ENCODE measurements around the gene CLASP1.

Gene CLASP1

DNA sequence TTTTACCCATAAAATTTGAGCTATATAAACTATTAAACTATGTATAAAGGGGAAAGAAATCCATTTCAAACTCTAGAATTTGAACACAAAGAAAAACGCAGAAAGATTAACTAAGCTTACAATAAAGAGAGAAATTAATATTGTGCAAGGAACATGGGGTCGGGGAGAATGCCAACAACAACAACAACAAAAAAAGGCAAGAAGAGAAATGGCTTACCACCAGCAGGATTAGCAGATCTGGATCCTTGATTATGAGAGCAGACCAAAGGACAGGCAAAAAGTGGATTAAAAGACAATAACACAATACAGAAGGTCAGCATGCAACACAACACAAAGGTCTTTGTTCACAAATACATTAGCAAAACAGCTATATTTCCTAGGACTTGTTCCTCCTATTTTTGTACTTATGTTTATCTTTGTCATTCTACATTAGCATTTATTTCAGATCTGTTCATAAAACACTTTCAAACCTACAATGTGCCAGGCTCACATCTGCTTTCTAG, 222.0 kb downstream of the CLASP1 start:
- DNase-seq (ENCODE audit: low read depth), result no peak
- TF ChIP-seq, protein P1, sequence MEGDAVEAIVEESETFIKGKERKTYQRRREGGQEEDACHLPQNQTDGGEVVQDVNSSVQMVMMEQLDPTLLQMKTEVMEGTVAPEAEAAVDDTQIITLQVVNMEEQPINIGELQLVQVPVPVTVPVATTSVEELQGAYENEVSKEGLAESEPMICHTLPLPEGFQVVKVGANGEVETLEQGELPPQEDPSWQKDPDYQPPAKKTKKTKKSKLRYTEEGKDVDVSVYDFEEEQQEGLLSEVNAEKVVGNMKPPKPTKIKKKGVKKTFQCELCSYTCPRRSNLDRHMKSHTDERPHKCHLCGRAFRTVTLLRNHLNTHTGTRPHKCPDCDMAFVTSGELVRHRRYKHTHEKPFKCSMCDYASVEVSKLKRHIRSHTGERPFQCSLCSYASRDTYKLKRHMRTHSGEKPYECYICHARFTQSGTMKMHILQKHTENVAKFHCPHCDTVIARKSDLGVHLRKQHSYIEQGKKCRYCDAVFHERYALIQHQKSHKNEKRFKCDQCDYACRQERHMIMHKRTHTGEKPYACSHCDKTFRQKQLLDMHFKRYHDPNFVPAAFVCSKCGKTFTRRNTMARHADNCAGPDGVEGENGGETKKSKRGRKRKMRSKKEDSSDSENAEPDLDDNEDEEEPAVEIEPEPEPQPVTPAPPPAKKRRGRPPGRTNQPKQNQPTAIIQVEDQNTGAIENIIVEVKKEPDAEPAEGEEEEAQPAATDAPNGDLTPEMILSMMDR (IDR thresholded peaks at IDR 0.05; ENCODE audit: insufficient read depth, low read depth, low read length, missing control alignments), result no peak

DNA sequence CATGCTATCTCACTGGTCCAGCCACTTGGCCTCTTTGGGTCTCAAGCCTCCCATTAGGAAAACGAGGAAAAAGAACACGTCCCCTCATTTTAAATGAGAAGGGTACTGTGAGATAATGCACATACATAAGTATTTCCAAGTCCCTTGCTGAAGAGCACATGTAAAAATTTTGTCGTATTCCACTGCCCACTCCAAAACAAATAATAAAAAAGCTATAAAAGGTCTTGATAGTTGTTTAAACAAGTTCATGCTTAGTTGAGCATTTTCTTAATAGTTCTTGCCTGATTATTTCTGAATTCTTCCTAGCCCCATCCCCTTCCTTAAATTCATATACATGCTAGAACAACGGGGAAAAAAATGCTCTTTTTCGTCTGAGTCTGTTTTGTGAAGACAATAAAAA, 228.8 kb downstream of the CLASP1 start:
- TF ChIP-seq, protein P1 (IDR thresholded peaks at IDR 0.05; ENCODE audit: insufficient read depth, low read depth, low read length, missing control alignments), result no peak
- no peak for DNase-seq (ENCODE audit: low read depth)
- H3K4me3 ChIP-seq (ENCODE audit: low read length), result no peak overlapping the region

More for the DNA sequence above, 222.0 kb downstream of the CLASP1 start:
- no peak overlapping the region for H3K4me3 ChIP-seq (ENCODE audit: low read length)

DNA sequence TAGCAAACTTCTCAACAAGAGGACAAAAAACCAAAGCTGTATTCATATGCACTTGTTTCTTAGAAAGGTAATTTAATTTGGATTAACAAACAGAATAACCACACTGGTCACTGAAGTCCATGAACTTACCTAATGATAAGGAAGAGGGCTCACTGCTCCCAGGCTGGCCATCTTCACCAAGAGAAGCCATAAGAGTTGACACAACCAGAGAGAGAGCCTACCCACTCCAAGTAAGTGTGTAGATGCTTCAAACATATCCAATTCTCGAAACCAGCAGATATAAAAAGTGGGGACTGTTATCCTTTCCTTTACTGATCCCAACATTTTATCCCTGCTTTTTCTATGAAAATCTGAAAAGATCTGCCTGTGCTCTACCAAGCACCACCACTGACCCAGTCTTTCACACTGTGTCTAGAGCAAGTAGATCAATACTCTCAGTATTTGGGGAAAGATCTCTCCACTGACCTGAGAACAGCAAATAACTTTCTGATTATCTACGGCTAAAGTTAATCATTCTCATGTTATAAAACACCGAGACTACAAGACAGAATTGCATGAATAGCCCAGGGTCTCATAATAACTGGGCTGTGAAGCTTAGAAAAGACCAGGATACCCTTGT, 230.1 kb downstream of the CLASP1 start:
- no peak for DNase-seq (ENCODE audit: low read depth)
- no peak overlapping the region for H3K4me3 ChIP-seq (ENCODE audit: low read length)
- TF ChIP-seq, protein P1 (IDR thresholded peaks at IDR 0.05; ENCODE audit: insufficient read depth, low read depth, low read length, missing control alignments), result no peak

DNA sequence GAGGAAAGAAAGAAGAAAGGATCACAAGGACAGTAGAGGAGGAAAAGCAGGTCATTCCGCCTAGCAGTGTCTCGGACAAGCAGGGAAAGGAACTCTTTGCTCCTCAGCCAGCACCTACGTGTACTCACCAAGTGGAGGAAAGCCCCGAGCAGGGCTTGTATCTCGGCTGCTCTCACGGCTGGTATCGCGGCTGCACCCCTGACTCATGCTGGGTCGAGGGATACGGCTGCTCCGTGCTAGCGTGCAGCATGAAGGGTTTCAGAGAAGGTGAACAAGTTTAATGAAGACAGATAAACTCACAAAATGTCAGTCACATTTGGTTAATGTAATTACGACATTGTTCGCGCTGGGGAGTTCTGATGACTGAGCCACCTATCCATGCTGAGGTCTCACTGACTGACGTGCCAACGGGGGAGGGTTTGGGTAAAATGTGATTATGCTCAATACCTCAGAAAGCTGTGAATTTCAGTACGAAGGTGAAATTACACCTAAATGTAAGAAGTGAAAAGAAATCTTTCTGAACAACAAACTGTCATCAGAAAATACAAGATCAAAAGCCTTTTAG, 230.7 kb downstream of the CLASP1 start:
- TF ChIP-seq, protein P1 (IDR thresholded peaks at IDR 0.05; ENCODE audit: insufficient read depth, low read depth, low read length, missing control alignments), result no peak
- no peak for DNase-seq (ENCODE audit: low read depth)
- no peak overlapping the region for H3K4me3 ChIP-seq (ENCODE audit: low read length)

DNA sequence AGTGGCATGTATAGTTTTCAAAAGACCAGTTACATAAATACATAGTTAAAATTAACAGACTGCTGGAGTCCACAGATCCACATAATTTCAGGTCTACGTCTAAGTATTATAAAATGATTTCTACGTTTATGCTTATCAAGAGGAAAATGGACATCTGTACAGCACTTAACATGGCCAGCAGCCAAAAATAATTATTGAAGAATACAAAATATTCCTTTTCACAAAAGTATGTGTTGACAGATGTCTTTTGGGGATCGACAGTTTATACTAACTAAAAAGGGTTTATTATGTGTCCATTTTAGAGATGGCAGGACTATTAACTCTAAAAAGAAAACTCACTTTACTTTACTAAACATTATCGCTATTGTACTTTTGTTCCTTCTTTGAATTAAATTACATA, 231.4 kb downstream of the CLASP1 start:
- no peak overlapping the region for H3K4me3 ChIP-seq (ENCODE audit: low read length)
- TF ChIP-seq, protein P1 (IDR thresholded peaks at IDR 0.05; ENCODE audit: insufficient read depth, low read depth, low read length, missing control alignments), result no peak
- DNase-seq (ENCODE audit: low read depth), result no peak

DNA sequence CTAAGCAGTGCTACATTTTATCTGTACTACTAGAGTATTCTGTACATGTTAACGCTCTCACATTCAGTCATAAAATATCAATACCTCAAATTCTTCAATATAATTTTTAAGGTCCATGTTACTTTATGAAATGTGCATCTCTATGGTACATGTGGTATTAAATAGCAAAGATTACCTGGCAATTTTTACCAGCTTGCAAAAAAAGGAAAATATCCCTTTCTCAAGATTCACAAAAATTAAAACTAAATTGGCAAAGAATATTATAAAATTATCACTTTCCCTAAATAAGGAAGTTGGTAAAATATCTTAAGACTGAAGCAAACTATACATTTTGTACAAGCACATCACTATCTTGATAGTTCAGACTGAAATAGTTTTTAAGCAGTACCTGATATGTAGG, 233.5 kb downstream of the CLASP1 start:
- DNase-seq (ENCODE audit: low read depth), result no peak
- no peak overlapping the region for H3K4me3 ChIP-seq (ENCODE audit: low read length)
- TF ChIP-seq, protein P1 (IDR thresholded peaks at IDR 0.05; ENCODE audit: insufficient read depth, low read depth, low read length, missing control alignments), result no peak

DNA sequence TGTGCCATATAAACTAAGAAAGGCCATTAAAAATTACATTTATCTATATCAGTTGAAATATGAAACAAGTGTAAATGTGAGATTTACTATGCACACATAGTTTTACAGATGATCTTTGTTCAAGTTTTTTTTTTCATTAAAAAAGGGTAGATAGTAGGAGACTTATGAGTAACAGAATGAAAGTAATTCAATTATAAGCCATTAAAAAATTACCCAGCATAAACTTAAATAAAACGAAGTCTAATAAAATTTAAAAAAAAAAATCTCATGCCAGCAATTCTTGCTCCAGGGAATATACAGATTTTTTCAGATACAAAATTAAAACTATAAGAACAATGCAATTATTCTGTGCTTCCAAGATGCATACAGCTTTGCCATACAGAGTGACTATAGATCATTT, 236.9 kb downstream of the CLASP1 start:
- TF ChIP-seq, protein P1 (IDR thresholded peaks at IDR 0.05; ENCODE audit: insufficient read depth, low read depth, low read length, missing control alignments), result no peak
- H3K4me3 ChIP-seq (ENCODE audit: low read length), result no peak overlapping the region
- no peak for DNase-seq (ENCODE audit: low read depth)
